K562 (cell line): ENCODE data around the gene SRF. TPM values are rescaled to one million over a fixed set of nuclear protein-coding genes. Genes with fewer than 3 reads are reported as not detected.

Experiments used
- BRCA1 ChIP-seq, 2 experiments: fragments of 450-650 bp in 1 of 2; sonication (generic) in 1 of 2; formaldehyde crosslinking in 1 of 2; IDR thresholded peaks; 2 replicates each; pipeline versions ENCODE4 v1.5.0 to v1.6.1; 2017 to 2020; ENCODE audit warnings: mild to moderate bottlenecking in 1 of 2, missing genetic modification reagents in 1 of 2
- DIDO1 ChIP-seq: fragments of 450-650 bp; IDR thresholded peaks from 2 replicates; pipeline ENCODE4 v1.6.1; 2016; ENCODE audit warnings: low read depth, missing biosample characterization, missing genetic modification characterization
- ELF4 ChIP-seq: fragments of 450-650 bp; formaldehyde crosslinking; IDR thresholded peaks from 2 replicates; pipeline ENCODE4 v1.4.0; 2022; ENCODE audit warnings: missing genetic modification characterization
- HDAC2 ChIP-seq: fragments of 450-650 bp; IDR thresholded peaks from 2 replicates; pipeline ENCODE4 v1.6.1; 2016; ENCODE audit warnings: mild to moderate bottlenecking
- JUND ChIP-seq, 2 experiments: IDR thresholded peaks; 2 replicates in 1 of 2; 3 replicates in 1 of 2; pipeline ENCODE4 v1.6.1; 2011; ENCODE audit warnings: borderline replicate concordance in 2 of 2, low read depth in 2 of 2, low read length in 2 of 2, improper control_type of control experiment in 1 of 2, missing biosample characterization in 1 of 2, missing genetic modification characterization in 1 of 2, missing genetic modification reagents in 1 of 2
- L3MBTL2 ChIP-seq: fragments of 450-650 bp; IDR thresholded peaks from 2 replicates; pipeline ENCODE4 v1.6.1; 2016; ENCODE audit warnings: mild to moderate bottlenecking, moderate library complexity
- MAFG ChIP-seq: fragments of 450-650 bp; conservative IDR thresholded peaks from 2 replicates; pipeline ENCODE4 v1.6.1; 2016; ENCODE audit warnings: missing genetic modification characterization, missing compliant biosample characterization
- MCM2 ChIP-seq: fragments of 450-650 bp; IDR thresholded peaks from 2 replicates; pipeline ENCODE4 v1.6.1; 2017; ENCODE audit warnings: low read depth, mild to moderate bottlenecking
- NFIX ChIP-seq: fragments of 250-450 bp; sonication (Bioruptor Pico); IDR thresholded peaks from 2 replicates; pipeline ENCODE4 v1.4.0; 2020; ENCODE audit warnings: low read depth, mild to moderate bottlenecking, moderate library complexity
- NFXL1 ChIP-seq: fragments of 450-650 bp; formaldehyde crosslinking; IDR thresholded peaks from 2 replicates; pipeline ENCODE4 v1.4.0; 2021; ENCODE audit warnings: mild to moderate bottlenecking
- POLR3G ChIP-seq: IDR thresholded peaks from 2 replicates; pipeline ENCODE4 v1.6.1; 2011; ENCODE audit not compliant: insufficient read length, insufficient replicate concordance; ENCODE audit errors: extremely low read depth
- RNF2 ChIP-seq: sonication (generic); IDR thresholded peaks from 2 replicates; pipeline ENCODE4 v1.6.1; 2016
- SIN3B ChIP-seq: fragments of 450-650 bp; IDR thresholded peaks from 2 replicates; pipeline ENCODE4 v1.6.1; 2017; ENCODE audit warnings: low read depth, mild to moderate bottlenecking, moderate library complexity
- SNIP1 ChIP-seq: fragments of 450-650 bp; IDR thresholded peaks from 2 replicates; pipeline ENCODE4 v1.7.1; 2017; ENCODE audit warnings: low read depth, mild to moderate bottlenecking
- SRF ChIP-seq, 2 experiments: fragments of 250-450, 450-650 bp in 1 of 2; sonication (Bioruptor Pico) in 1 of 2; sonication (generic) in 1 of 2; formaldehyde crosslinking; IDR thresholded peaks; 2 replicates each; pipeline versions ENCODE4 v1.5.0 to v1.5.1; 2020 to 2022; ENCODE audit warnings: mild to moderate bottlenecking in 1 of 2, missing genetic modification reagents in 1 of 2
- TAF9B ChIP-seq: fragments of 450-650 bp; IDR thresholded peaks from 2 replicates; pipeline ENCODE4 v1.6.1; 2018; ENCODE audit warnings: mild to moderate bottlenecking; ENCODE audit not compliant: partially characterized antibody
- THRAP3 ChIP-seq: fragments of 450-650 bp; IDR thresholded peaks from 2 replicates; pipeline ENCODE4 v1.6.1; 2016; ENCODE audit warnings: mild to moderate bottlenecking, inconsistent platforms, borderline replicate concordance
- ZNF143 ChIP-seq: sonication (generic); formaldehyde crosslinking; IDR thresholded peaks from 2 replicates; pipeline ENCODE4 v1.9.0; 2022; ENCODE audit warnings: mild to moderate bottlenecking, missing genetic modification reagents
- ZNF507 ChIP-seq: conservative IDR thresholded peaks from 2 replicates; pipeline ENCODE4 v1.6.1; 2017; ENCODE audit warnings: missing genetic modification characterization, missing compliant biosample characterization
- ZNF644 ChIP-seq: fragments of 200-800 bp; sonication (Bioruptor generic); IDR thresholded peaks from 2 replicates; pipeline ENCODE4 v1.6.1; 2016; ENCODE audit warnings: low read depth, missing genetic modification characterization, missing compliant biosample characterization
- ZNF764 ChIP-seq: fragments of 250-450 bp; sonication (Bioruptor Pico); IDR thresholded peaks from 2 replicates; pipeline ENCODE4 v1.4.0; 2020; ENCODE audit warnings: low read depth, mild to moderate bottlenecking, moderate library complexity
- polyA plus RNA-seq, 8 experiments: library from polyadenylated mRNA; depleted of rRNA in 4 of 8; stranded (reverse) in 5 of 8; unstranded in 3 of 8; fragments of >200 nt; fragmentation: Nextera tagmentation in 2 of 8; fragmentation: Illumina TruSeq in 1 of 8; extraction: Ambion mirVana in 2 of 8; extraction: Trizol in 1 of 8; gene quantifications; 2 replicates each; pipeline versions ENCODE4 v1.2.1 to v1.2.3, GENCODE V29; 2011 to 2014; ENCODE audit warnings: inconsistent platforms in 1 of 8, missing spikeins in 1 of 8
- total RNA-seq, 7 experiments: library from RNA; depleted of rRNA in 6 of 7; stranded (reverse); fragments of >200 nt in 6 of 7; fragmentation: Illumina TruSeq in 2 of 7; extraction: Trizol in 2 of 7; gene quantifications; 2 replicates each; pipeline versions ENCODE4 v1.2.1 to v1.2.3, GENCODE V29; 2011 to 2021; ENCODE audit warnings: low replicate concordance in 1 of 7
- TF ChIP-seq, protein P1 (sequence below): fragments of 250-450 bp; sonication (Bioruptor Pico); IDR thresholded peaks from 2 replicates; pipeline ENCODE4 v1.5.0; 2020; ENCODE audit warnings: mild to moderate bottlenecking
- TF ChIP-seq, protein P2 (sequence below), 2 experiments: fragments of 200-800 bp in 1 of 2; sonication (Bioruptor generic) in 1 of 2; sonication (generic) in 1 of 2; formaldehyde crosslinking in 1 of 2; IDR thresholded peaks in 1 of 2; conservative IDR thresholded peaks in 1 of 2; 2 replicates each; pipeline versions ENCODE4 v1.5.0 to v1.6.1; 2016 to 2020; ENCODE audit warnings: missing compliant biosample characterization in 1 of 2, missing genetic modification characterization in 1 of 2, missing genetic modification reagents in 1 of 2
- TF ChIP-seq, protein P3 (sequence below): fragments of 450-650 bp; formaldehyde crosslinking; IDR thresholded peaks from 2 replicates; pipeline ENCODE4 v1.4.0; 2022; ENCODE audit warnings: missing genetic modification characterization
- TF ChIP-seq, protein P4 (sequence below): fragments of 450-650 bp; IDR thresholded peaks from 2 replicates; pipeline ENCODE4 v1.6.1; 2017; ENCODE audit warnings: mild to moderate bottlenecking, moderate library complexity

SRF gene
- total and polyA plus RNA-seq, 9 of the 15 experiments (the other 6 are each of a cell fraction or from before 2014, with no cell fraction given) = 2.5 to 37.0 (median 24.6) TPM

DNA sequence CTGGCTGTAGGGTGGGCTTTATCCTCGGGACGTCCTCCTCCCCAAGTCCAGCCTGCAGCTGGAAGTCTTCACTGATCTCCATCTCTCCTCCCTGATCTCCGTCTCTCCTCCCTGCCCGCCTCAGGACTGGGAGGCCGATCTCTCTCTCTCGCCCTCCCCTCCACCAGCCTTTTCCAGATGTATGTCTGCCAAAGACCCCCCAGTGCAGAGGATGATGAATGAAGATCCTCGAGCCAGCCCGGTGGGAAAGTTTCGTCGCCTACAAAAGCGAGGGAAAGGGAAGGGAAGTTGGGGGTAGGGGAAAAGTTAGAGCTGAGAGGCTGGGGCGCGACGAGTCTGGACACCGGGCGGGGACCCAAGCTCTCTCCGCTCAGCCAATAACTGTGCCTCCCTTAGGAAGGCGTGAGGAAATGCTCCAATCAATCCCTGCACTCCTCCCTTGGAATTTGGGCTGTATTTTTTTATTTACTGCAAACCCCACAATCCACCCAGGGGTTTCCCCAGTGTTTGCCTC lies 595 bp upstream of the SRF start (continued):
- TF ChIP-seq POLR3G (no peak), NFXL1 (CRISPR knock-in tag) (no peak), JUND (IDR thresholded peaks at IDR 0.05; ENCODE audit: borderline replicate concordance, low read depth, low read length) (no peak), JUND (tag; IDR thresholded peaks at IDR 0.05; ENCODE audit: borderline replicate concordance, low read depth, low read length) (0 out of 3 replicates have a peak, but pooled peaks have one; percentile 7), RNF2 (no peak), ZNF507 (tag) (no peak), BRCA1 (IDR thresholded peaks at IDR 0.05) (no peak), BRCA1 (CRISPR knock-in tag; IDR thresholded peaks at IDR 0.05) (no peak), HDAC2 (peak; percentile 87; the same call in 1 of the 2 replicates), TAF9B (no peak), DIDO1 (tag) (no peak), SRF (CRISPR knock-in tag; IDR thresholded peaks at IDR 0.05) (no peak), ZNF644 (tag) (no peak), SNIP1 (no peak), THRAP3 (no peak), ELF4 (CRISPR knock-in tag) (no peak), L3MBTL2 (peak; percentile 84), MAFG (tag) (no peak), MCM2 (no peak), ZNF764 (CRISPR knock-in tag) (no peak), ZNF143 (CRISPR knock-in tag) (no peak), NFIX (CRISPR knock-in tag) (no peak), SIN3B (no peak)
- TF ChIP-seq, protein P1, sequence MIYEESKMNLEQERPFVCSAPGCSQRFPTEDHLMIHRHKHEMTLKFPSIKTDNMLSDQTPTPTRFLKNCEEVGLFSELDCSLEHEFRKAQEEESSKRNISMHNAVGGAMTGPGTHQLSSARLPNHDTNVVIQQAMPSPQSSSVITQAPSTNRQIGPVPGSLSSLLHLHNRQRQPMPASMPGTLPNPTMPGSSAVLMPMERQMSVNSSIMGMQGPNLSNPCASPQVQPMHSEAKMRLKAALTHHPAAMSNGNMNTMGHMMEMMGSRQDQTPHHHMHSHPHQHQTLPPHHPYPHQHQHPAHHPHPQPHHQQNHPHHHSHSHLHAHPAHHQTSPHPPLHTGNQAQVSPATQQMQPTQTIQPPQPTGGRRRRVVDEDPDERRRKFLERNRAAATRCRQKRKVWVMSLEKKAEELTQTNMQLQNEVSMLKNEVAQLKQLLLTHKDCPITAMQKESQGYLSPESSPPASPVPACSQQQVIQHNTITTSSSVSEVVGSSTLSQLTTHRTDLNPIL (CRISPR knock-in tag) = no peak
- TF ChIP-seq, protein P2, sequence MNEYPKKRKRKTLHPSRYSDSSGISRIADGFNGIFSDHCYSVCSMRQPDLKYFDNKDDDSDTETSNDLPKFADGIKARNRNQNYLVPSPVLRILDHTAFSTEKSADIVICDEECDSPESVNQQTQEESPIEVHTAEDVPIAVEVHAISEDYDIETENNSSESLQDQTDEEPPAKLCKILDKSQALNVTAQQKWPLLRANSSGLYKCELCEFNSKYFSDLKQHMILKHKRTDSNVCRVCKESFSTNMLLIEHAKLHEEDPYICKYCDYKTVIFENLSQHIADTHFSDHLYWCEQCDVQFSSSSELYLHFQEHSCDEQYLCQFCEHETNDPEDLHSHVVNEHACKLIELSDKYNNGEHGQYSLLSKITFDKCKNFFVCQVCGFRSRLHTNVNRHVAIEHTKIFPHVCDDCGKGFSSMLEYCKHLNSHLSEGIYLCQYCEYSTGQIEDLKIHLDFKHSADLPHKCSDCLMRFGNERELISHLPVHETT (CRISPR knock-in tag; conservative IDR thresholded peaks at IDR 0.05 in 1 of 2, IDR thresholded peaks at IDR 0.05 in 1 of 2) = no peak
- TF ChIP-seq, protein P3, sequence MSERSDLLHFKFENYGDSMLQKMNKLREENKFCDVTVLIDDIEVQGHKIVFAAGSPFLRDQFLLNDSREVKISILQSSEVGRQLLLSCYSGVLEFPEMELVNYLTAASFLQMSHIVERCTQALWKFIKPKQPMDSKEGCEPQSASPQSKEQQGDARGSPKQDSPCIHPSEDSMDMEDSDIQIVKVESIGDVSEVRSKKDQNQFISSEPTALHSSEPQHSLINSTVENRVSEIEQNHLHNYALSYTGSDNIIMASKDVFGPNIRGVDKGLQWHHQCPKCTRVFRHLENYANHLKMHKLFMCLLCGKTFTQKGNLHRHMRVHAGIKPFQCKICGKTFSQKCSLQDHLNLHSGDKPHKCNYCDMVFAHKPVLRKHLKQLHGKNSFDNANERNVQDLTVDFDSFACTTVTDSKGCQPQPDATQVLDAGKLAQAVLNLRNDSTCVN (CRISPR knock-in tag) = peak; percentile 58; the same call in 1 of the 2 replicates
- TF ChIP-seq, protein P4, sequence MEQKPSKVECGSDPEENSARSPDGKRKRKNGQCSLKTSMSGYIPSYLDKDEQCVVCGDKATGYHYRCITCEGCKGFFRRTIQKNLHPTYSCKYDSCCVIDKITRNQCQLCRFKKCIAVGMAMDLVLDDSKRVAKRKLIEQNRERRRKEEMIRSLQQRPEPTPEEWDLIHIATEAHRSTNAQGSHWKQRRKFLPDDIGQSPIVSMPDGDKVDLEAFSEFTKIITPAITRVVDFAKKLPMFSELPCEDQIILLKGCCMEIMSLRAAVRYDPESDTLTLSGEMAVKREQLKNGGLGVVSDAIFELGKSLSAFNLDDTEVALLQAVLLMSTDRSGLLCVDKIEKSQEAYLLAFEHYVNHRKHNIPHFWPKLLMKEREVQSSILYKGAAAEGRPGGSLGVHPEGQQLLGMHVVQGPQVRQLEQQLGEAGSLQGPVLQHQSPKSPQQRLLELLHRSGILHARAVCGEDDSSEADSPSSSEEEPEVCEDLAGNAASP = no peak
